Psoas muscle (tissue), 8 donors: ENCODE measurements around the gene MRPL10. TPM values are rescaled to one million over a fixed set of nuclear protein-coding genes. Genes with fewer than 3 reads are reported as not detected.

Source experiments
- ATAC-seq, 4 donors: fragments of 200-7000 bp; cut with Tn5 transposase; one replicate each; pipeline ENCODE4 v1.9.1; 2020; ENCODE audit warnings: moderate library complexity in 3 of 4, mild to moderate bottlenecking in 2 of 4
- DNase-seq, 2 donors: peaks; one replicate each; pipeline ENCODE4 v3.0.0-alpha.2; 2020
- H3K27ac ChIP-seq: fragments of 200-600 bp; one replicate; pipeline ENCODE4 v1.8.0; 2022
- H3K27me3 ChIP-seq, 3 donors: fragments of 200-600 bp in 1 of 3; one replicate each; pipeline versions ENCODE4 v1.6.1 to v1.8.0; 2013 to 2022; ENCODE audit warnings: low read length in 2 of 3, mild to moderate bottlenecking in 2 of 3, moderate library complexity in 1 of 3; ENCODE audit not compliant: insufficient read depth in 3 of 3
- H3K36me3 ChIP-seq, 2 donors: fragments of 200-600 bp in 1 of 2; one replicate each; pipeline versions ENCODE4 v1.6.1 to v1.8.0; 2013 to 2022; ENCODE audit warnings: low read depth in 1 of 2, mild to moderate bottlenecking in 1 of 2, moderate library complexity in 1 of 2; ENCODE audit not compliant: insufficient read depth in 1 of 2
- H3K4me1 ChIP-seq: fragments of 200-600 bp; one replicate; pipeline ENCODE4 v1.8.0; 2022
- H3K4me3 ChIP-seq: fragments of 200-600 bp; one replicate; pipeline ENCODE4 v1.8.0; 2022; ENCODE audit warnings: mild to moderate bottlenecking
- H3K9me3 ChIP-seq: fragments of 200-600 bp; one replicate; pipeline ENCODE4 v1.8.0; 2022
- WGBS, 3 donors: extraction: QIAGEN DNeasy Blood & Tissue Kit; methylation state at CpG; one replicate each; pipeline versions ENCODE4 v1.1.6 to v1.1.7; 2013; 5-methylcytosine and 5-hydroxymethylcytosine counted together
- intact Hi-C, 2 donors: fragments of 100-400 bp; cut with DNase I; formaldehyde crosslinking; loops; one replicate each; pipeline versions ENCODE4 v1.11.0 to v1.14.2; 2022
- polyA plus RNA-seq, 3 donors: library from polyadenylated mRNA; stranded (reverse); fragments of 200-250 nt; gene quantifications; one replicate each; pipeline ENCODE4 v1.2.3, GENCODE V29; 2013
- total RNA-seq, 4 donors: library from RNA; stranded (reverse); fragmentation: NEBNext Ultra II Directional in 2 of 4; extraction: Animal tissue kit (Norgen Biotek cat#: 25700) in 2 of 4; gene quantifications; one replicate each; pipeline versions ENCODE4 v1.2.1 to v1.2.4, GENCODE V29; 2021 to 2023
- TF ChIP-seq, protein P1 (sequence below): fragments of 200-600 bp; IDR thresholded peaks from one replicate; pipeline ENCODE4 v1.8.0; 2022; ENCODE audit warnings: antibody characterized with exemption
- donor health status: healthy with polysubstance abuse.
- donor health status: DM: no; HTN: no; CAD: no; lungs with moderate emphysema.
- donor health status: Bipolar disorder and iron deficiency.
- donor health status: healthy.
- donor health status: DM: yes; HTN: yes; CAD: no.
- donor health status: DM: no; HTN: no; CAD: no.
- donor health status: DM: no; HTN: no; CAD: no.
- donor health status: DM: yes; HTN: yes; CAD: no.

Gene MRPL10
- total and polyA plus RNA-seq, 7 donors, result 37.8 to 78.6 (median 47.0) TPM

DNA sequence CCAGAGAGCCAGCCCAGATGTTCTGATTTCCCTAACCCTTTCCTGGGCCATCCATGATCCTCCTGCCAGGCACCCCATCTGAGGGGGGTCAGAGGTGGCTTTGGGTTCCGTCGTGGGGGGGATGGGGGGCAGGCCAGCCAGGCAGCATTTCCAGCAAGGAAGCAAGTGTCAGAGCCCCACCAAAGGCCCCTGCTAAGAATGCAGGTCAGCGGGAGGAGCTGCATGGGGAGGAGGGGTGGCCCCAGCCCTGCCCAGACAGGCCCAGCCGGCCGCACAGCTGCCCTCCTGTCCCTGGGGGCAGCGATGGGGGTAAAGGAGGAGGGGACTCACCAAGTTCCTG lies 12.0 kb upstream of the MRPL10 start:
- TF ChIP-seq, protein P1, sequence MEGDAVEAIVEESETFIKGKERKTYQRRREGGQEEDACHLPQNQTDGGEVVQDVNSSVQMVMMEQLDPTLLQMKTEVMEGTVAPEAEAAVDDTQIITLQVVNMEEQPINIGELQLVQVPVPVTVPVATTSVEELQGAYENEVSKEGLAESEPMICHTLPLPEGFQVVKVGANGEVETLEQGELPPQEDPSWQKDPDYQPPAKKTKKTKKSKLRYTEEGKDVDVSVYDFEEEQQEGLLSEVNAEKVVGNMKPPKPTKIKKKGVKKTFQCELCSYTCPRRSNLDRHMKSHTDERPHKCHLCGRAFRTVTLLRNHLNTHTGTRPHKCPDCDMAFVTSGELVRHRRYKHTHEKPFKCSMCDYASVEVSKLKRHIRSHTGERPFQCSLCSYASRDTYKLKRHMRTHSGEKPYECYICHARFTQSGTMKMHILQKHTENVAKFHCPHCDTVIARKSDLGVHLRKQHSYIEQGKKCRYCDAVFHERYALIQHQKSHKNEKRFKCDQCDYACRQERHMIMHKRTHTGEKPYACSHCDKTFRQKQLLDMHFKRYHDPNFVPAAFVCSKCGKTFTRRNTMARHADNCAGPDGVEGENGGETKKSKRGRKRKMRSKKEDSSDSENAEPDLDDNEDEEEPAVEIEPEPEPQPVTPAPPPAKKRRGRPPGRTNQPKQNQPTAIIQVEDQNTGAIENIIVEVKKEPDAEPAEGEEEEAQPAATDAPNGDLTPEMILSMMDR, result no peak
- Histone ChIP-seq H3K4me1 (peaks cover 17% of the 10 kb centered on the region), H3K27ac (no peak overlapping the region), H3K36me3 (peaks cover 0 to 6% of the 10 kb centered on the region in 2 donors), H3K9me3 (no peaks in the 10 kb centered on the region), H3K4me3 (no peak overlapping the region), H3K27me3 (peaks cover 0 to 31% (median 13%) of the 10 kb centered on the region in 3 donors)
- DNase-seq (no peak), ATAC-seq (no peak)
- WGBS, 3 donors, result 10 to 27% (median 25%) methylated on average over 3 to 6 of the region's 6 CpGs
- intact Hi-C loops, result loop anchor here in 1 of 2 donors (10.0 kb wide), 1 partner anchor 291 kb away; no protein-coding TSS in a partner anchor

DNA sequence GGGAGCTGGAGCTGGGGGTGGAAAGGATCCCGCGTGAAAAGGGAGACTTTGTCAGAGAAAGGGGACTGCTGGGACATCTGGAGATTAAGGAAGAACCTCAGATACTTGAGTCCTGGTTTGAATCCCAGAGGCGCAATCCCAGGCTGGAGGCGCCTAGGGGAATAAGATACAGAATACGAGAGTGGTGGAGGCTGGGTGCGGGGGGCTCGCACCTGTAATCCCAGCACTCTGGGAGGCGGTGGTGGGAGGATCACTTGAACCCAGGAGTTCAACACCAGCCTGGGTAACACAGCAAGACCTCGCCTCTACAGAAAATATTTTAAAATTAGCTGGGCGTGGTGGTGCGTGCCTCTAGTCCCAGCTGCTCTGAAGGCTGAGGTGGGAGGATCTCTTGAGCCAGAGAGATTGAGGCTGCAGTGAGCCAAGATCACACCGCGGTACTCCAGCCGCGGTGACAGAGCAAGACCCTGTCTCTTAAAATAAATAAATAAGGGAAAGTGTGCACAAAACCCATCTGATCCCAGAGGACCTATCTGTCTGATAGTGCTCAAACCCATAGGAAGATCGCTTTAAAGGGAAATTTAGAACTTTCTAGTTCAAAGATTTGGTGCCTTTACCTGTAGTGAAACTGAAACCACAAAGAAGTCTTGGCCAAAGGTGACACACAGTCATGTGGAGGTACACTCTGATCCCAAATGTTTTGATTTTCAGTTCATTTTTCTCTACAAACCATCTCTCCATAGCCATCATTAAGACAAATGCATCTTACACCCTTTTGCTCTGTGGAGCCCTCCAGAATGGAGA lies 10.3 kb upstream of the MRPL10 start:
- Histone ChIP-seq H3K4me3 (peak overlapping the region; percentile 77), H3K36me3 (peaks cover 0 to 22% of the 10 kb centered on the region in 2 donors), H3K27me3 (peaks cover 0 to 15% (median 0%) of the 10 kb centered on the region in 3 donors), H3K4me1 (peaks cover 13% of the 10 kb centered on the region), H3K9me3 (no peaks in the 10 kb centered on the region), H3K27ac (peak overlapping the region; percentile 65)
- WGBS, 3 donors, result 65 to 70% (median 66%) methylated on average over 16 of the region's 16 CpGs
- TF ChIP-seq, protein P1, result no peak
- ATAC-seq (peak in 1 of 4 donors; percentile 32), DNase-seq (no peak)
- intact Hi-C loops, result loop anchor here (1.0 to 10.0 kb wide), 5 partner anchors 49 to 293 kb away; no protein-coding TSS in a partner anchor

DNA sequence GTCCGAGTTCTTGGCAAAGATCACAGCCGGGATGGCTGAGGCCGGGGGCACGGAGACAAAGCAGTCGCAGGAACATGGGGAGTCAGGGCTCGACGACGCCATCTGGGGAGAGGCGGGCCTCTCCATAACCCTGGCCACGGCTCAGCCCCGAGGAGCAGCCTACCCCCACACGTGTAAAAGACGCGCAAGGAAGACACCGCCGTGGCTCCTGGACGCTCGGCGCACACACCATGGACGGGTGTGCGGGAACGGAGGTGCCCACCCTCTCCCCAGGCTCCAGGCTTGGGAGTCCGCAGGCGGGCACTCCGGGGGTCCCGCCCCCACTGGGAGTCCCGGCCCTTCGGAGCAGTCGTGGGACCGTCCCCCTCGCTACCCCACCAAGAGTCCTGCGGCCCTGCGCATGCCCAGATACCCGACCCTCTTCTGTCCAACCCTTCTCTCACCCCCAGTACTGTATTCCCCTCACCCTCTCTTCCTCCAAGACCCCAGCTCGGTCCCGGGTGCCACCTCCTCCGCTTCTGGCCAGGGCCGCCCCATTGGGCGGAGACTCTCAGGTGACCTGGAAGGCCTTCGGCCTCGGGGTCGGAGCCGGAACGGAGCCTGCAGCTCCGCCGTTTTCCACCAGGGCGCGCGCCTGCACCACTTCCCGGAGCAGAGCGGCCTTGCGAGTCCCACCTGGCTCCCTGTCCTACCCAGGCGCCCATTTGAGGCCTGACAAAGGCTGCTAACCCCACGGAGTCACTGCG lies 9.6 kb upstream of the MRPL10 start, which contains the start of gene SCRN2:
Gene SCRN2, minus strand, starts transcription at position 532 of the 746 bp plus-strand sequence. Its CDS starts 430 bp downstream, at position 102.
- WGBS, 3 donors, result 0% methylated on average over 44 to 55 of the region's 55 CpGs
- no peaks in the 10 kb centered on the region for H3K9me3 ChIP-seq
- peak within 1 kb of the TSS; percentile 77 for H3K4me3 ChIP-seq
- H3K27me3 ChIP-seq, result peaks cover 0 to 7% (median 0%) of the 10 kb centered on the region in 3 donors
- H3K27ac ChIP-seq, result peak within 1 kb of the TSS; percentile 65
- DNase-seq (peak; percentile 89 to 96), ATAC-seq (peak; percentile 96 to 99 (median 98))
- H3K36me3 ChIP-seq, result peaks cover 0 to 29% of the 10 kb centered on the region in 2 donors
- TF ChIP-seq, protein P1, result peak; percentile 96
- intact Hi-C loops, result loop anchor here (1.0 to 10.0 kb wide), 5 partner anchors 49 to 294 kb away; no protein-coding TSS in a partner anchor
- peaks cover 13% of the 10 kb centered on the region for H3K4me1 ChIP-seq

DNA sequence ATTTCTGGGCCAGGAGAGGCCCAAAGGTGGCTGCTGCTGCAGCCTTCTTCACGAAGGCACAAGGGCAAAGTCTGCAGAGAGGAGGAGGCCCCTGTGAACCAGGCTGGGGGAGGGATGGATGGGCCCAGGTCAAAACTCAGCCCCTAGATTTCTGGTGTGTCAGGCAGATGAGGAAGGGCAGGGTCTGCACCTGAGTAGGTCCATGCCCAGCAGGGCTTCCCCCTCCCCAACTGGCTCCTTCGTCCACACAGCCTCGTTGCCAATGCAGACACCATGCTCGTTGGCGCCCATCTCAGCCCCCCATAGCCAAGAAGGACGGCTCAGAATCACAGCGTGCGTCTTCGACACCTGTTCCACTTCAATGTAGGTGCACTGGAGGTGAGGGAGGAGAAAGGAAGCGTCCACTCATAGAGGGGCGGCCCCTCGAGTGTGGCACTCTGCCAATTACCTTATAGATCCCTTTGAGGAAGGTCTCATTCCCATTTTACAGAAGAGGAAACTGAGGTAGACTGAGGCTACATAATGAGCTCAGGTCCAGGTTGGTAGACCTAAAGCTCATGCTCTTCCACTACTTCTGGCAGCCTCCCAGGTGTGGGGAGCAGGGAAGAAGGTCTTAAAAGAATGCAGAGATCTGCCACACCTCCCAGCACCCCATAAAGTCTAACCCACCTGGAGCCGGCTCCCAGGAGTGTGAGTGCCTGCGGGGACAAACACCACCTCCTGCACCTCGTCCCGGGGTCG lies 8.8 kb upstream of the MRPL10 start:
- DNase-seq (no peak), ATAC-seq (peak in 1 of 4 donors; percentile 3)
- peaks cover 13% of the 10 kb centered on the region for H3K4me1 ChIP-seq
- TF ChIP-seq, protein P1, result no peak
- 43 to 46% (median 45%) methylated on average over 17 of the region's 17 CpGs for WGBS, 3 donors
- no peaks in the 10 kb centered on the region for H3K9me3 ChIP-seq
- peak overlapping the region; percentile 65 for H3K27ac ChIP-seq
- peaks cover 0 to 7% (median 0%) of the 10 kb centered on the region in 3 donors for H3K27me3 ChIP-seq
- H3K36me3 ChIP-seq, result peaks cover 0 to 31% of the 10 kb centered on the region in 2 donors
- intact Hi-C loops, result loop anchor here (2.0 to 10.0 kb wide), 3 partner anchors 51 to 295 kb away; no protein-coding TSS in a partner anchor
- H3K4me3 ChIP-seq, result peak overlapping the region; percentile 77
